ENCODE results near the gene CNNM1. TPM values are rescaled to one million over a fixed set of nuclear protein-coding genes. Genes with fewer than 3 reads are reported as not detected.

Gene CNNM1
- total RNA-seq, 1 experiment from 2014 or later = not detected

GRCh38 chr10:99435986-99436638 is 107.0 kb downstream of the CNNM1 start:
- POLR2A ChIA-PET = interaction anchor here (1.1 to 1.6 kb wide), 2 partner anchors 15 to 176 kb away, joined by 3 to 5 read pairs; no protein-coding TSS in a partner anchor

More at GRCh38 chr10:99435986-99436638, 107.0 kb downstream of the CNNM1 start:
- H3K9ac ChIP-seq (ENCODE audit: low read length) = no peak overlapping the region
- intact Hi-C loops (cut with micrococcal nuclease) = loop anchor here (1.0 to 2.0 kb wide), 5 partner anchors 112 to 275 kb away; no protein-coding TSS in a partner anchor
- DNase-seq (ENCODE audit: low read depth, low spot score) = peak; percentile 44
- peaks cover 17% of the 10 kb centered on the region for H3K79me2 ChIP-seq (ENCODE audit: insufficient read depth, low read length)
- ChIA-PET CTCF (interaction anchor here (0.6 to 4.0 kb wide), 46 partner anchors 8 to 1442 kb away, joined by 3 to 46 read pairs (median 6); partner anchors contain the start of gene ENTPD7), RAD21 (ENCODE audit: low non-redundant PET in 1 of 2, low total read pairs in 2 of 2, uncharacterized antibody in 2 of 2, unreplicated experiment in 2 of 2) (interaction anchor here (1.0 to 1.5 kb wide), 3 partner anchors 49 to 176 kb away, joined by 3 to 5 read pairs (median 4); no protein-coding TSS in a partner anchor)
- no peaks in the 10 kb centered on the region for H3K9me2 ChIP-seq (ENCODE audit: insufficient read depth)
- no peaks in the 10 kb centered on the region; a peak in 1 of 4 replicates for H3K36me3 ChIP-seq (ENCODE audit: control insufficient read depth in 1 of 2, insufficient read depth in 2 of 2, low read length in 2 of 2)
- TF ChIP-seq CTCF (IDR thresholded peaks at IDR 0.05 in 2 of 3, conservative IDR thresholded peaks at IDR 0.05 in 1 of 3; ENCODE audit: borderline replicate concordance in 1 of 3, insufficient read depth in 1 of 3, low read depth in 2 of 3, low read length in 2 of 3) = peak; percentile 42 to 80 (median 75); a peak in 4 of 6 replicates
- TF ChIP-seq POLR2AphosphoS5 (IDR thresholded peaks at IDR 0.05; ENCODE audit: low read depth, low read length) = 0 out of 2 replicates have a peak, but pooled peaks have one; percentile 17
- TF ChIP-seq TCF7L2 (IDR thresholded peaks at IDR 0.05; ENCODE audit: borderline replicate concordance, extremely low read depth, insufficient read depth, insufficient read length) = no peak
- TF ChIP-seq ELF1 (IDR thresholded peaks at IDR 0.05; ENCODE audit: borderline replicate concordance, low read depth) = no peak
- peak; percentile 75 for TF ChIP-seq RAD21 (IDR thresholded peaks at IDR 0.05; ENCODE audit: low read depth)
- no peaks in the 10 kb centered on the region for H3K27me3 ChIP-seq (ENCODE audit: insufficient read depth, low read length)
- no peak overlapping the region for H2AFZ ChIP-seq (ENCODE audit: low read depth, low read length, poor library complexity, severe bottlenecking)
- H3K9me3 ChIP-seq (ENCODE audit: control insufficient read depth in 1 of 2, insufficient read depth in 1 of 2, low read depth in 1 of 2, low read length in 2 of 2) = no peaks in the 10 kb centered on the region
- no peak overlapping the region for H3K27ac ChIP-seq (ENCODE audit: low read depth, low read length)
- no peak overlapping the region for H3K4me2 ChIP-seq (ENCODE audit: low read length)
- peaks cover 4% of the 10 kb centered on the region; the same call in 1 of the 2 replicates for H4K20me1 ChIP-seq (ENCODE audit: insufficient read depth)
- H3K4me3 ChIP-seq (replicated peaks in 1 of 2; ENCODE audit: low read depth in 1 of 2, low read length in 2 of 2) = no peak overlapping the region
- no TSS peak for BruUV-seq (replicated peaks)
- peak; percentile 58 for ATAC-seq
- peaks cover 5 to 14% of the 10 kb centered on the region in 2 experiments; a peak in 3 of 4 replicates for H3K4me1 ChIP-seq (ENCODE audit: control insufficient read depth in 1 of 2, insufficient read depth in 2 of 2, low read length in 2 of 2)
